DND-41 (cell line): ENCODE measurements around the gene MTARC1.

Experiments
- EZH2 ChIP-seq: IDR thresholded peaks from 3 replicates; pipeline ENCODE4 v1.6.1; 2012; ENCODE audit warnings: borderline replicate concordance, low read depth, mild to moderate bottlenecking, moderate library complexity, low read length, inconsistent platforms; ENCODE audit not compliant: severe bottlenecking
- TF ChIP-seq, protein P1 (sequence below): IDR thresholded peaks from 2 replicates; pipeline ENCODE4 v1.5.1; 2012; ENCODE audit warnings: borderline replicate concordance, low read length, moderate library complexity, mild to moderate bottlenecking; ENCODE audit not compliant: poor library complexity, severe bottlenecking; ENCODE audit errors: extremely low read depth

DNA sequence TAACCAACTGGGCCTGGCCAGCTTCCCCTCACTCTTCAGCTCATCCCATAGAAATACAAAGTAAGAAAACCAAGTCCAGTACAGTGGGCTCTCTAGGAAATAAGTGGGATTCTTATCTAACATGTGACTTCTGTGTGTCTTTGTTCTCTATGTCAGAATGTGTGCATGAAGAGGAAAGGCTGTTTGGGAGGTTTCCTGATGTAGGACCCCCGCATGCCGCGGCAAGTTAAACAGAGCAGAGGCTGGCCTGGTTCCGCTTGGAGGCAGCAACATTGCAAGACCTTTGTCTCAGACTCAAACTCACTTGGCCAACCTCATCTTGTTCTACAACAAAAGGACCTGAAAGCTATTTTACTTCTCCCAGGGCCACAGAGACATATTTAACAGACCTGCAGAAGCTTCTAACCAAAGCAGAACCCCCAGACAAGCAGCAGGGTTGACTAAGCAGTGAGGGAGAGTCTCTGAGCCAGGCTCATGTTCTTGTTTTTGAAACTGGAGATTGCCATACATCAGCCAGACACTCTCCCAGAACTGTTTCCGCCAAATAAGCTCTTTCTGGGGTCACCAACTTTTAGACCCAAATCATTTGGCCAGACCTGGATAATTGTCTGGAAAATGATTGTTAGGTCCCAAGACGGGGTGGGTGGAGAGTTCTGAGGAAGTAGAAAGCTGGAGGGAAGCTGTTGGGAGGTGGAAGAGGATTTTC, 32.3 kb upstream of the MTARC1 start:
- TF ChIP-seq, protein P1, sequence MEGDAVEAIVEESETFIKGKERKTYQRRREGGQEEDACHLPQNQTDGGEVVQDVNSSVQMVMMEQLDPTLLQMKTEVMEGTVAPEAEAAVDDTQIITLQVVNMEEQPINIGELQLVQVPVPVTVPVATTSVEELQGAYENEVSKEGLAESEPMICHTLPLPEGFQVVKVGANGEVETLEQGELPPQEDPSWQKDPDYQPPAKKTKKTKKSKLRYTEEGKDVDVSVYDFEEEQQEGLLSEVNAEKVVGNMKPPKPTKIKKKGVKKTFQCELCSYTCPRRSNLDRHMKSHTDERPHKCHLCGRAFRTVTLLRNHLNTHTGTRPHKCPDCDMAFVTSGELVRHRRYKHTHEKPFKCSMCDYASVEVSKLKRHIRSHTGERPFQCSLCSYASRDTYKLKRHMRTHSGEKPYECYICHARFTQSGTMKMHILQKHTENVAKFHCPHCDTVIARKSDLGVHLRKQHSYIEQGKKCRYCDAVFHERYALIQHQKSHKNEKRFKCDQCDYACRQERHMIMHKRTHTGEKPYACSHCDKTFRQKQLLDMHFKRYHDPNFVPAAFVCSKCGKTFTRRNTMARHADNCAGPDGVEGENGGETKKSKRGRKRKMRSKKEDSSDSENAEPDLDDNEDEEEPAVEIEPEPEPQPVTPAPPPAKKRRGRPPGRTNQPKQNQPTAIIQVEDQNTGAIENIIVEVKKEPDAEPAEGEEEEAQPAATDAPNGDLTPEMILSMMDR = no peak
- no peak for TF ChIP-seq EZH2
